Endothelial cell of umbilical vein (primary cell): ENCODE results near the gene LYPD5. TPM values are rescaled to one million over a fixed set of nuclear protein-coding genes. Genes with fewer than 3 reads are reported as not detected.

Experiments used
- BruUV-seq: library from RNA; stranded (reverse); fragments of 400-500 nt; replicated peaks from 2 replicates; lab custom pipeline; 2021; lab: Mats Ljungman, UMichigan
- CTCF ChIA-PET: fragments of 300-600, 350-600 bp; sonication (Branson Sonifier 250); formaldehyde crosslinking; loops from one replicate; lab custom pipeline; 2021; ENCODE audit warnings: antibody characterized with exemption, inconsistent platforms; lab: Charles Lee
- POLR2A ChIA-PET: fragments of 300-600, 350-600 bp; sonication (Branson Sonifier 250); formaldehyde crosslinking; loops from one replicate; lab custom pipeline; 2021; ENCODE audit warnings: antibody characterized with exemption, inconsistent platforms; lab: Charles Lee
- DNase-seq: peaks from one replicate; pipeline ENCODE4 v3.0.0-alpha.2; 2011; ENCODE audit warnings: low read depth, low spot score
- FAIRE-seq: peaks from 2 replicates; lab custom pipeline; 2011; peaks lifted over from hg19 to GRCh38; lab: Jason Lieb, UNC
- H2AFZ ChIP-seq: 2 replicates; pipeline ENCODE4 v1.6.0; 2012; ENCODE audit warnings: low read depth, low read length, control low read depth, inconsistent platforms
- H3K27ac ChIP-seq: 2 replicates; pipeline ENCODE4 v1.5.1; 2011; ENCODE audit warnings: low read depth, mild to moderate bottlenecking, control low read depth, low read length, moderate library complexity; ENCODE audit not compliant: insufficient read depth
- H3K27me3 ChIP-seq, 2 experiments: 2 replicates each; pipeline versions ENCODE4 v1.6.0 to v1.6.1; 2011; ENCODE audit warnings: low read length in 2 of 2, mixed read lengths in 1 of 2; ENCODE audit not compliant: control insufficient read depth in 2 of 2, insufficient read depth in 2 of 2
- H3K36me3 ChIP-seq, 2 experiments: 2 replicates in 1 of 2; 3 replicates in 1 of 2; pipeline ENCODE4 v1.5.1; 2011; ENCODE audit warnings: low read length in 2 of 2, mild to moderate bottlenecking in 1 of 2, moderate library complexity in 1 of 2; ENCODE audit not compliant: control insufficient read depth in 2 of 2, insufficient read depth in 2 of 2; ENCODE audit errors: extremely low read depth in 1 of 2
- H3K4me1 ChIP-seq: 3 replicates; pipeline ENCODE4 v1.5.1; 2011; ENCODE audit warnings: mild to moderate bottlenecking, low read length; ENCODE audit not compliant: control insufficient read depth, insufficient read depth; ENCODE audit errors: extremely low read depth
- H3K4me2 ChIP-seq: 2 replicates; pipeline ENCODE4 v1.6.1; 2011; ENCODE audit warnings: low read length, control low read depth, mixed read lengths; ENCODE audit not compliant: insufficient read depth
- H3K4me3 ChIP-seq, 3 experiments: fragments of 200-600 bp in 1 of 3; sonication (generic), shearing (Covaris generic) in 1 of 3; replicated peaks in 1 of 3; 2 replicates each; pipeline ENCODE4 v1.5.1; 2011 to 2016; ENCODE audit warnings: control low read depth in 3 of 3, low read length in 3 of 3, mild to moderate bottlenecking in 2 of 3, inconsistent platforms in 1 of 3, low read depth in 1 of 3, moderate library complexity in 1 of 3; ENCODE audit not compliant: insufficient read depth in 1 of 3
- H3K79me2 ChIP-seq: 2 replicates; pipeline ENCODE4 v1.6.0; 2012; ENCODE audit warnings: low read length, inconsistent platforms; ENCODE audit not compliant: control insufficient read depth, insufficient read depth
- H3K9ac ChIP-seq: replicated peaks from 2 replicates; pipeline ENCODE3; 2011; ENCODE audit warnings: low read length, control low read depth; ENCODE audit not compliant: insufficient read depth; ENCODE audit errors: extremely low read depth
- H3K9me1 ChIP-seq: replicated peaks from 3 replicates; pipeline ENCODE4 v1.6.0; 2011; ENCODE audit warnings: mild to moderate bottlenecking, low read length; ENCODE audit not compliant: control insufficient read depth, insufficient read depth; ENCODE audit errors: extremely low read depth
- H3K9me3 ChIP-seq: replicated peaks from 2 replicates; pipeline ENCODE4 v1.5.1; 2012; ENCODE audit warnings: low read length, inconsistent platforms; ENCODE audit not compliant: control insufficient read depth, insufficient read depth
- H4K20me1 ChIP-seq: replicated peaks from 2 replicates; pipeline ENCODE3; 2011; ENCODE audit warnings: mild to moderate bottlenecking, low read length; ENCODE audit not compliant: control insufficient read depth, insufficient read depth; ENCODE audit errors: extremely low read depth
- EZH2 ChIP-seq: IDR thresholded peaks from 2 replicates; pipeline ENCODE4 v1.6.1; 2012; ENCODE audit warnings: borderline replicate concordance, low read depth, mild to moderate bottlenecking, moderate library complexity, low read length, inconsistent platforms; ENCODE audit not compliant: severe bottlenecking
- FOS ChIP-seq: IDR thresholded peaks from 2 replicates; pipeline ENCODE4 v1.6.1; 2011; ENCODE audit warnings: mild to moderate bottlenecking, low read length, moderate library complexity, borderline replicate concordance; ENCODE audit not compliant: insufficient read depth
- GATA2 ChIP-seq: IDR thresholded peaks from 2 replicates; pipeline ENCODE4 v1.7.0; 2011; ENCODE audit warnings: low read depth, mild to moderate bottlenecking, moderate library complexity, mixed read lengths, low read length; ENCODE audit not compliant: insufficient read length, insufficient read depth
- JUN ChIP-seq: IDR thresholded peaks from 2 replicates; pipeline ENCODE4 v1.6.1; 2011; ENCODE audit warnings: borderline replicate concordance, low read depth; ENCODE audit not compliant: insufficient read length, insufficient read depth
- MYC ChIP-seq: IDR thresholded peaks from one replicate; pipeline ENCODE4 v1.6.1; 2011; ENCODE audit warnings: mild to moderate bottlenecking, low read depth, low read length
- POLR2A ChIP-seq: IDR thresholded peaks from 2 replicates; pipeline ENCODE4 v1.6.1; 2012; ENCODE audit warnings: low read depth, mild to moderate bottlenecking, control low read depth, low read length
- POLR2AphosphoS5 ChIP-seq: IDR thresholded peaks from 2 replicates; pipeline ENCODE4 v1.6.1; 2012; ENCODE audit warnings: low read depth, mild to moderate bottlenecking, control low read depth, low read length, moderate library complexity; ENCODE audit not compliant: insufficient read depth
- dilution Hi-C: fragments of 300-500 bp; cut with MboI; formaldehyde crosslinking; loops from one replicate; pipeline ENCODE4 v1.15.0; 2019; ENCODE audit warnings: low sequenced_read_pairs; ENCODE audit not compliant: extremely low pct_ligation_motif_present
- intact Hi-C: fragments of 100-400 bp; cut with micrococcal nuclease; formaldehyde crosslinking; loops from one replicate; pipeline ENCODE4 v1.10.0; 2022
- polyA plus RNA-seq, 4 experiments: library from polyadenylated mRNA; depleted of rRNA in 3 of 4; stranded (reverse) in 3 of 4; unstranded in 1 of 4; fragments of >200 nt; gene quantifications; 2 replicates each; pipeline versions ENCODE4 v1.2.1 to v1.2.3, GENCODE V29; 2011 to 2012; ENCODE audit warnings: missing spikeins in 1 of 4
- total RNA-seq: library from RNA; stranded (reverse); gene quantifications from 2 replicates; pipeline ENCODE4 v1.2.3, GENCODE V29; 2021
- TF ChIP-seq, protein P1 (sequence below), 2 donors: IDR thresholded peaks; 1 replicate in 1 of 2; 2 replicates in 1 of 2; pipeline ENCODE4 v1.5.1; 2011; ENCODE audit warnings: low read length in 2 of 2, mild to moderate bottlenecking in 2 of 2, moderate library complexity in 2 of 2, control low read depth in 1 of 2, inconsistent platforms in 1 of 2, low read depth in 1 of 2; ENCODE audit not compliant: insufficient read depth in 1 of 2; ENCODE audit errors: extremely low read depth in 1 of 2
- TF ChIP-seq, protein P2 (sequence below): IDR thresholded peaks from 2 replicates; pipeline ENCODE4 v1.6.1; 2011; ENCODE audit not compliant: insufficient read depth, insufficient read length

LYPD5 gene
- total and polyA plus RNA-seq, 2 donors (not counting 3 experiments of a cell fraction or from before 2014, with no cell fraction given) = 0.28 TPM; not detected in 1

DNA sequence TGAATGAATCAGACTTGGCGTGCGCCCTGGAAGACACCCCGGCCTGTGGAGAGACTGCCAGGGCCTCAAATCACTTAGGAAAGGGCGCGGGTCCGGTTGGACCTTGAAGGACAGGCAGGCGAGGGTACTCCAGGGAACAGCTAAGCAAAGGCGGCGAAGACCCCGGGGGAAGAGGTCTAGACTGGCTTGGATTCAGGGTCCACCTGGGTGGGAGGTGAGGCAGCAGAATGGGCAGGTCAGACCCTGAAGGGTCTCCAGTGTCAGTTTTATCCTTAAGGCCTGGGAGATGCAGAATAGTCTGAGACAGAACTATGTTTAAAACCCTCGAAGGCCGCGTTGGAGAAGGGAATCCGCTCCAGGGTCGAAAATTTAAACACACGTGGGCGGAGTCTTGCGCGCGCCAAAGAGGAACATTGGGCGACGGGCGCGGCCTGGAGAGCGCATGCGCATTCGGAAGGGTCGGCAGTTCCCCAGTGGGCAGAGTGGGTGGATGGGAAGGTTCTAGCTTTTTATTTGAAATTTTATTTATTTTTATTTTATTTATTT is 46.9 kb downstream of the LYPD5 start:
- DNase-seq (peak; percentile 68), FAIRE-seq (no peak)
- peak overlapping the region; percentile 64 for H2AFZ ChIP-seq
- no peaks in the 10 kb centered on the region for H3K27me3 ChIP-seq
- ChIA-PET POLR2A (interaction anchor here (1.0 to 1.8 kb wide), 3 partner anchors 10 to 87 kb away, joined by 3 to 9 read pairs (median 3); no protein-coding TSS in a partner anchor), CTCF (interaction anchor here (0.8 to 6.2 kb wide), 10 partner anchors 8 to 54 kb away, joined by 3 to 55 read pairs (median 5); no protein-coding TSS in a partner anchor)
- peak overlapping the region; percentile 98 for H3K9ac ChIP-seq
- peaks cover 25% of the 10 kb centered on the region for H3K79me2 ChIP-seq
- TF ChIP-seq POLR2AphosphoS5 (peak; percentile 32), GATA2 (no peak), FOS (peak; percentile 60), MYC (no peak), POLR2A (peak; percentile 46), EZH2 (no peak), JUN (no peak)
- TF ChIP-seq, protein P1, sequence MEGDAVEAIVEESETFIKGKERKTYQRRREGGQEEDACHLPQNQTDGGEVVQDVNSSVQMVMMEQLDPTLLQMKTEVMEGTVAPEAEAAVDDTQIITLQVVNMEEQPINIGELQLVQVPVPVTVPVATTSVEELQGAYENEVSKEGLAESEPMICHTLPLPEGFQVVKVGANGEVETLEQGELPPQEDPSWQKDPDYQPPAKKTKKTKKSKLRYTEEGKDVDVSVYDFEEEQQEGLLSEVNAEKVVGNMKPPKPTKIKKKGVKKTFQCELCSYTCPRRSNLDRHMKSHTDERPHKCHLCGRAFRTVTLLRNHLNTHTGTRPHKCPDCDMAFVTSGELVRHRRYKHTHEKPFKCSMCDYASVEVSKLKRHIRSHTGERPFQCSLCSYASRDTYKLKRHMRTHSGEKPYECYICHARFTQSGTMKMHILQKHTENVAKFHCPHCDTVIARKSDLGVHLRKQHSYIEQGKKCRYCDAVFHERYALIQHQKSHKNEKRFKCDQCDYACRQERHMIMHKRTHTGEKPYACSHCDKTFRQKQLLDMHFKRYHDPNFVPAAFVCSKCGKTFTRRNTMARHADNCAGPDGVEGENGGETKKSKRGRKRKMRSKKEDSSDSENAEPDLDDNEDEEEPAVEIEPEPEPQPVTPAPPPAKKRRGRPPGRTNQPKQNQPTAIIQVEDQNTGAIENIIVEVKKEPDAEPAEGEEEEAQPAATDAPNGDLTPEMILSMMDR (IDR thresholded peaks at IDR 0.05; ENCODE audit: extremely low read depth in 1 of 2, insufficient read depth in 1 of 2, low read depth in 1 of 2, low read length in 2 of 2) = no peak
- TF ChIP-seq, protein P2, sequence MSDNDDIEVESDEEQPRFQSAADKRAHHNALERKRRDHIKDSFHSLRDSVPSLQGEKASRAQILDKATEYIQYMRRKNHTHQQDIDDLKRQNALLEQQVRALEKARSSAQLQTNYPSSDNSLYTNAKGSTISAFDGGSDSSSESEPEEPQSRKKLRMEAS = peak; percentile 89
- H3K9me3 ChIP-seq = no peaks in the 10 kb centered on the region
- BruUV-seq = no TSS peak
- H3K4me3 ChIP-seq = peak overlapping the region; percentile 67 to 92 (median 74)
- H3K9me1 ChIP-seq = no peaks in the 10 kb centered on the region
- H3K36me3 ChIP-seq = peaks cover 6 to 8% of the 10 kb centered on the region in 2 experiments
- peak overlapping the region; percentile 97 for H3K27ac ChIP-seq
- H4K20me1 ChIP-seq = no peaks in the 10 kb centered on the region
- intact Hi-C loops = loop anchor here (1.0 to 10.0 kb wide), 2 partner anchors 221 to 359 kb away; partner anchors contain the start of gene ZNF225
- peak overlapping the region; percentile 88 for H3K4me2 ChIP-seq
- H3K4me1 ChIP-seq = peaks cover 36% of the 10 kb centered on the region
- dilution Hi-C loops = no loop called here
